GM12873 (cell line): ENCODE data around the gene PGBD2.

ENCODE experiments used
- CTCF ChIP-seq: IDR thresholded peaks from 2 replicates; pipeline ENCODE4 v1.5.1; 2012; ENCODE audit warnings: low read depth, mild to moderate bottlenecking, moderate library complexity, low read length, control low read depth; ENCODE audit not compliant: insufficient read depth; ENCODE audit errors: missing control alignments

The PGBD2 gene

GRCh38 chr1:248894837-248895236, 11.2 kb upstream of the PGBD2 start:
- TF ChIP-seq CTCF = no peak

- no peak for TF ChIP-seq CTCF
Measured at GRCh38 chr1:248897412-248898337, 8.4 kb upstream of the PGBD2 start.

- TF ChIP-seq CTCF = no peak
Measured at GRCh38 chr1:248900637-248901036, 5.4 kb upstream of the PGBD2 start.

- no peak for TF ChIP-seq CTCF
Measured at GRCh38 chr1:248901578-248901977, 4.5 kb upstream of the PGBD2 start.

- TF ChIP-seq CTCF = no peak
Measured at GRCh38 chr1:248904437-248905216, 1.4 kb upstream of the PGBD2 start.

- TF ChIP-seq CTCF = no peak
Measured at GRCh38 chr1:248905662-248906008, 400 bp upstream of the PGBD2 start.
